Measurements from ENCODE around the gene PDXK. TPM values are rescaled to one million over a fixed set of nuclear protein-coding genes. Genes with fewer than 3 reads are reported as not detected.
A peak's percentile ranks its signal among the peaks of the same experiment; 100 is the strongest.

The PDXK gene
- total and polyA plus RNA-seq, 2 of the 13 experiments (the other 11 are each of a cell fraction or from before 2014, with no cell fraction given) = 114 to 184 TPM

DNA sequence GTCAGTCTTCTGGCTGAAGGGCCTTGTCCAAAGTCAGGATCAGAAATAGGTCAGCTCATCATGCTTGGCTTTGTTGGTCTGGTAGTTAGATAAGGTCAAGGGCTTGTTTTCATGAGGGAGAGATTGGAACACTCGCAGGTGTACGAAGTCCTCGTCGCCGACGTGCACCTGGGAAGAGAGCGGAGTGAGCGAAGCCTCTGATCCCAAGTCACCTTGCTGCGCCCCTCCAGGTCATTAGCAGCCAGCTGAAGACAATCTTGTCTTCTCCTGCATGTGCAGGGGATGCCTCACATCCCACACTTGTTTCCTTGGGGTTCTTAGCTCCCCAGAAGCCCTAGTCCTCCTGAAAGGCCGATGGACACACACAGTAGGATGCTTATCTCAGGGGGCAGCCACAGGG lies 55.2 kb downstream of the PDXK start:
- BruUV-seq (replicated peaks) = no TSS peak
- DNase-seq (ENCODE audit: low spot score) (no peak), FAIRE-seq (no peak), ATAC-seq (no peak)
- Histone ChIP-seq H3K9ac (ENCODE audit: insufficient read depth, low read depth, low read length) (no peak overlapping the region), H3K9me3 (ENCODE audit: low read length) (no peaks in the 10 kb centered on the region), H3K27me3 (ENCODE audit: control insufficient read depth in 1 of 2, insufficient read depth in 2 of 2, low read length in 2 of 2) (no peaks in the 10 kb centered on the region), H3K36me3 (replicated peaks in 1 of 2; ENCODE audit: control insufficient read depth in 1 of 2, insufficient read depth in 2 of 2, low read length in 2 of 2) (peaks cover 3 to 13% of the 10 kb centered on the region in 2 experiments; a peak in 3 of 5 replicates), H4K20me1 (ENCODE audit: insufficient read depth, low read length) (no peaks in the 10 kb centered on the region), H3K79me2 (ENCODE audit: insufficient read depth, low read length) (peaks cover 12% of the 10 kb centered on the region), H3K4me1 (ENCODE audit: insufficient read depth, low read length) (peaks cover 47% of the 10 kb centered on the region), H3K27ac (ENCODE audit: extremely low read length, insufficient read depth, low read length) (no peak overlapping the region), H3K4me3 (replicated peaks in 1 of 3; ENCODE audit: insufficient read depth in 1 of 3, low read depth in 2 of 3, low read length in 3 of 3) (peak overlapping the region in 1 of 3 experiments; percentile 83; a peak in 1 of 6 replicates), H3K4me2 (ENCODE audit: low read depth, low read length) (peak overlapping the region; percentile 78; the same call in 1 of the 2 replicates), H2AFZ (ENCODE audit: low read length) (no peak overlapping the region)
- intact Hi-C loops (cut with micrococcal nuclease; ENCODE audit: unreplicated experiment) (loop anchor here (10.0 kb wide), 1 partner anchor 69 kb away; no protein-coding TSS in a partner anchor), in situ Hi-C loops (cut with HindIII; ENCODE audit: extremely low pct_ligation_motif_present, low pct_unique_long_range_greater_than_20kb) (no loop called here)
- WGBS (ENCODE audit: low lambda C conversion rate) = 93% methylated on average over 9 of the region's 10 CpGs
- CTCF ChIA-PET (ENCODE audit: low intra/inter-chr PET ratio, low total read pairs) = no interaction called here
- no peak for TF ChIP-seq ERF (CRISPR knock-in tag; IDR thresholded peaks at IDR 0.05)
- TF ChIP-seq ZBTB38 (CRISPR knock-in tag; IDR thresholded peaks at IDR 0.05) = peak; percentile 94
- 0 out of 2 replicates have a peak, but pooled peaks have one; percentile 8 for TF ChIP-seq RBFOX2 (IDR thresholded peaks at IDR 0.05; ENCODE audit: low read depth, low read length)
- no peak for TF ChIP-seq KAT2B (IDR thresholded peaks at IDR 0.05; ENCODE audit: borderline replicate concordance, low read depth, low read length)
- POLR2A ChIA-PET = interaction anchor here (1.9 kb wide), 1 partner anchor 9 kb away, joined by 4 read pairs; no protein-coding TSS in a partner anchor

DNA sequence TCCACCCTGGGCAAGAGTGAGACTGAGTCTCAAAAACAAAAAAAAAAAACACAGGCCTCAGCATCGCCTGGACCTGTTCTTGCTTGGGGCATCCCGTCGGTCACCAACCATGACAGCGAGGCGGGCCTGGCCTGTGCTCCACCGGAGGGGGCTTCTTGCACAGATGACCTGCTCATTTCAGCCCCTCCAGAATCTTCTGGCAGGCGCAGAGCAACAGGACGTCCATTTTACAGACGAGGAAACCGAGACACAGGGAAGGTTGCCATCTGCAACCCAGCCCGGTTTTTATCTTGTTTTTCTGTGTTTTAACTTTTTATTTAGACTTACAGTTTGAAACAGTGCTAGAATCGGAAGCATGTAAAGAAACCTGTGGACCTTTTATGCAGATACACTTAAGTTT lies 56.3 kb downstream of the PDXK start:
- Histone ChIP-seq H3K27ac (ENCODE audit: extremely low read length, insufficient read depth, low read length) (peak overlapping the region; percentile 67), H2AFZ (ENCODE audit: low read length) (no peak overlapping the region), H3K36me3 (replicated peaks in 1 of 2; ENCODE audit: control insufficient read depth in 1 of 2, insufficient read depth in 2 of 2, low read length in 2 of 2) (peaks cover 3 to 13% of the 10 kb centered on the region in 2 experiments; a peak in 3 of 5 replicates), H4K20me1 (ENCODE audit: insufficient read depth, low read length) (no peaks in the 10 kb centered on the region), H3K4me3 (replicated peaks in 1 of 3; ENCODE audit: insufficient read depth in 1 of 3, low read depth in 2 of 3, low read length in 3 of 3) (peak overlapping the region; percentile 83 to 86 (median 83)), H3K9ac (ENCODE audit: insufficient read depth, low read depth, low read length) (peak overlapping the region; percentile 71), H3K79me2 (ENCODE audit: insufficient read depth, low read length) (peaks cover 12% of the 10 kb centered on the region), H3K9me3 (ENCODE audit: low read length) (no peaks in the 10 kb centered on the region), H3K4me2 (ENCODE audit: low read depth, low read length) (peak overlapping the region; percentile 78), H3K4me1 (ENCODE audit: insufficient read depth, low read length) (peaks cover 57% of the 10 kb centered on the region), H3K27me3 (ENCODE audit: control insufficient read depth in 1 of 2, insufficient read depth in 2 of 2, low read length in 2 of 2) (no peaks in the 10 kb centered on the region)
- intact Hi-C loops (cut with micrococcal nuclease; ENCODE audit: unreplicated experiment) = loop anchor here (10.0 kb wide), 1 partner anchor 70 kb away; no protein-coding TSS in a partner anchor
- ATAC-seq = no peak
- WGBS (ENCODE audit: low lambda C conversion rate) = 62% methylated on average over 12 of the region's 12 CpGs
- ChIA-PET POLR2A (no interaction called here), CTCF (ENCODE audit: low intra/inter-chr PET ratio, low total read pairs) (no interaction called here)
- no peak for DNase-seq (ENCODE audit: low spot score)
- TSS peak; percentile 77 for BruUV-seq (replicated peaks)
- TF ChIP-seq ZSCAN20 (CRISPR knock-in tag; IDR thresholded peaks at IDR 0.05; ENCODE audit: borderline replicate concordance) (no peak), ZNF605 (CRISPR knock-in tag; IDR thresholded peaks at IDR 0.05) (peak; percentile 46; the same call in 1 of the 2 replicates), ZNF7 (CRISPR knock-in tag; IDR thresholded peaks at IDR 0.05) (no peak), ZNF629 (CRISPR knock-in tag; conservative IDR thresholded peaks at IDR 0.05) (peak; percentile 75), TRIM24 (CRISPR knock-in tag; IDR thresholded peaks at IDR 0.05) (no peak)
- TF ChIP-seq, protein P1, sequence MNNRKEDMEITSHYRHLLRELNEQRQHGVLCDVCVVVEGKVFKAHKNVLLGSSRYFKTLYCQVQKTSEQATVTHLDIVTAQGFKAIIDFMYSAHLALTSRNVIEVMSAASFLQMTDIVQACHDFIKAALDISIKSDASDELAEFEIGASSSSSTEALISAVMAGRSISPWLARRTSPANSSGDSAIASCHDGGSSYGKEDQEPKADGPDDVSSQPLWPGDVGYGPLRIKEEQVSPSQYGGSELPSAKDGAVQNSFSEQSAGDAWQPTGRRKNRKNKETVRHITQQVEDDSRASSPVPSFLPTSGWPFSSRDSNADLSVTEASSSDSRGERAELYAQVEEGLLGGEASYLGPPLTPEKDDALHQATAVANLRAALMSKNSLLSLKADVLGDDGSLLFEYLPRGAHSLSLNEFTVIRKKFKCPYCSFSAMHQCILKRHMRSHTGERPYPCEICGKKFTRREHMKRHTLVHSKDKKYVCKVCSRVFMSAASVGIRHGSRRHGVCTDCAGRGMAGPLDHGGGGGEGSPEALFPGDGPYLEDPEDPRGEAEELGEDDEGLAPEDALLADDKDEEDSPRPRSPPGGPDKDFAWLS (CRISPR knock-in tag; IDR thresholded peaks at IDR 0.05; ENCODE audit: borderline replicate concordance) = 0 out of 2 replicates have a peak, but pooled peaks have one; percentile 21
- TF ChIP-seq, protein P2, sequence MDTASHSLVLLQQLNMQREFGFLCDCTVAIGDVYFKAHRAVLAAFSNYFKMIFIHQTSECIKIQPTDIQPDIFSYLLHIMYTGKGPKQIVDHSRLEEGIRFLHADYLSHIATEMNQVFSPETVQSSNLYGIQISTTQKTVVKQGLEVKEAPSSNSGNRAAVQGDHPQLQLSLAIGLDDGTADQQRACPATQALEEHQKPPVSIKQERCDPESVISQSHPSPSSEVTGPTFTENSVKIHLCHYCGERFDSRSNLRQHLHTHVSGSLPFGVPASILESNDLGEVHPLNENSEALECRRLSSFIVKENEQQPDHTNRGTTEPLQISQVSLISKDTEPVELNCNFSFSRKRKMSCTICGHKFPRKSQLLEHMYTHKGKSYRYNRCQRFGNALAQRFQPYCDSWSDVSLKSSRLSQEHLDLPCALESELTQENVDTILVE (CRISPR knock-in tag; IDR thresholded peaks at IDR 0.05) = no peak
- no peak for FAIRE-seq
- in situ Hi-C loops (cut with HindIII; ENCODE audit: extremely low pct_ligation_motif_present, low pct_unique_long_range_greater_than_20kb) = no loop called here

All from HepG2 (cell line).